Measurements from ENCODE around the gene ARSJ.

Gene ARSJ

DNA sequence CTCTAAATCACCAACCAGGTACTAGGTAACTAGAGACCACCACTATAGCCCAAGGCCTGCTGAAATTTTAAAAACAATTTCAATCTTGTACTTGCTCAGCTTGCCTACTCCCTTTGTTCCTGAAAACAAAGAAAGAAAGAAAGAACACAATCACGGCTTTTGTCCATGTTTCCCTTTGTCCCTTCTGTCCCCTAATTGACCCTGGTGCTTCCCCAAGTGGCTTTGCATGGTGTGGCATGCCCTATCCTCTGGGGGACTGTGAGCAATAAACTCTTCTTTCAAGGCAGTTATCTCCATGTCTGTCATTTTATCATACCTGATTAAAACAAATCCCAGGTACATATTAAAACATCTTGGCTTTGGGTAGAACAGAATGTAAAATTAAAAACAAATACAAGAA lies 94.8 kb downstream of the ARSJ start:
- H3K4me3 ChIP-seq (ENCODE audit: low read depth, low read length): no peak overlapping the region
- TF ChIP-seq MYC (IDR thresholded peaks at IDR 0.05; ENCODE audit: low read depth, low read length): no peak
- TF ChIP-seq MAX (IDR thresholded peaks at IDR 0.05; ENCODE audit: low read depth, low read length): no peak
- no peak for TF ChIP-seq CTCF (IDR thresholded peaks at IDR 0.05; ENCODE audit: low read depth, low read length)
- TF ChIP-seq POLR2A (IDR thresholded peaks at IDR 0.05; ENCODE audit: extremely low read depth, insufficient read length): no peak
- DNase-seq (ENCODE audit: low read depth): no peak

GRCh38 chr4:113882668-113883067 lies 96.8 kb downstream of the ARSJ start:
- TF ChIP-seq MYC (IDR thresholded peaks at IDR 0.05; ENCODE audit: low read depth, low read length): no peak
- TF ChIP-seq POLR2A (IDR thresholded peaks at IDR 0.05; ENCODE audit: extremely low read depth, insufficient read length): no peak
- TF ChIP-seq MAX (IDR thresholded peaks at IDR 0.05; ENCODE audit: low read depth, low read length): no peak
- TF ChIP-seq CTCF (IDR thresholded peaks at IDR 0.05; ENCODE audit: low read depth, low read length): no peak
- DNase-seq (ENCODE audit: low read depth): no peak
- H3K4me3 ChIP-seq (ENCODE audit: low read depth, low read length): no peak overlapping the region

DNA sequence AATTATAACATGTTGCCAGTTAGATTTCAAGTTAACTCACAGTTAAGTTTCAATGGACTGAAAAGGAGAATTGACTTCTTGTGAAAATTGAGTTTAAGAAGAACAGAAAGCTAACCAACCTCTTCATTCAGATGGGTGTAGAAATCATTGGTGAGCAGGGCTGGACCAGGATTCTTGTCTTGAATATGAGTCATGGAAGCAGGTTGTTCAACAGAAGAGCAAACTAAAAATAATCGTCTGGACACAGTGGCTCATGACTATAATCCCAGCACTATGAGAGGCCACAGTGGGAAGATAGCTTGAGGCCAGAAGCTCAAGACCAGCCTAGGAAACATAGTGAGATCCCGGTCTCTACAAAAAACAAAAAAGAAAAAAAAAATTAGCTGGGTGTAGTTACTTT lies 98.2 kb downstream of the ARSJ start:
- H3K4me3 ChIP-seq (ENCODE audit: low read depth, low read length): no peak overlapping the region
- DNase-seq (ENCODE audit: low read depth): no peak
- no peak for TF ChIP-seq MAX (IDR thresholded peaks at IDR 0.05; ENCODE audit: low read depth, low read length)
- no peak for TF ChIP-seq CTCF (IDR thresholded peaks at IDR 0.05; ENCODE audit: low read depth, low read length)
- no peak for TF ChIP-seq POLR2A (IDR thresholded peaks at IDR 0.05; ENCODE audit: extremely low read depth, insufficient read length)
- no peak for TF ChIP-seq MYC (IDR thresholded peaks at IDR 0.05; ENCODE audit: low read depth, low read length)

GRCh38 chr4:113880240-113881028 lies 99.0 kb downstream of the ARSJ start:
- TF ChIP-seq MYC (IDR thresholded peaks at IDR 0.05; ENCODE audit: low read depth, low read length) (no peak), MAX (IDR thresholded peaks at IDR 0.05; ENCODE audit: low read depth, low read length) (no peak), CTCF (IDR thresholded peaks at IDR 0.05; ENCODE audit: low read depth, low read length) (no peak), POLR2A (IDR thresholded peaks at IDR 0.05; ENCODE audit: extremely low read depth, insufficient read length) (no peak)
- no peak overlapping the region for H3K4me3 ChIP-seq (ENCODE audit: low read depth, low read length)
- no peak for DNase-seq (ENCODE audit: low read depth)

DNA sequence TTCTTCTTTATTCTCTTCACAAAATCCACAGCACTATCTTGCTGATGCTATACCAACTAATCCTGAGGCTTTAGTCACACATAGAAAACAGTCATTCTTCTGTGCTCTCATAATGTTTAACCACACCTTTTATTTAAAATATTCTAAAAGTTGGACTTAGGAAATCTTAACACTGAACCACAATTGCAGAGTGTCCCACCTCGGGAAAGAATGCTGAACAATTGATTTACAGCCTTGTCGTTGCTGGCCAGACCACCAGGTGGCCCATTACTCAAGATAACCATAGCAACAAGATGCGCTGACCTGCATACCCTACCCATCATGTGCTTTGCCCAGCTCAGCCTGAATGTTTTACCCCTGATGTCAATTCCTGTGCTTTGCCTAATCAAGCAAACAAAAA lies 100.8 kb downstream of the ARSJ start:
- TF ChIP-seq MYC (IDR thresholded peaks at IDR 0.05; ENCODE audit: low read depth, low read length): no peak
- no peak for TF ChIP-seq MAX (IDR thresholded peaks at IDR 0.05; ENCODE audit: low read depth, low read length)
- no peak for TF ChIP-seq CTCF (IDR thresholded peaks at IDR 0.05; ENCODE audit: low read depth, low read length)
- TF ChIP-seq POLR2A (IDR thresholded peaks at IDR 0.05; ENCODE audit: extremely low read depth, insufficient read length): no peak
- DNase-seq (ENCODE audit: low read depth): peak; percentile 3
- no peak overlapping the region for H3K4me3 ChIP-seq (ENCODE audit: low read depth, low read length)

All from NB4 (cell line).